Endothelial cell of umbilical vein (primary cell): ENCODE results near the gene KDM7A.

Experiments
- CTCF ChIP-seq, 2 donors: IDR thresholded peaks; 1 replicate in 1 of 2; 2 replicates in 1 of 2; pipeline ENCODE4 v1.5.1; 2011; ENCODE audit warnings: low read length in 2 of 2, mild to moderate bottlenecking in 2 of 2, moderate library complexity in 2 of 2, control low read depth in 1 of 2, inconsistent platforms in 1 of 2, low read depth in 1 of 2; ENCODE audit not compliant: insufficient read depth in 1 of 2; ENCODE audit errors: extremely low read depth in 1 of 2
- EZH2 ChIP-seq: IDR thresholded peaks from 2 replicates; pipeline ENCODE4 v1.6.1; 2012; ENCODE audit warnings: borderline replicate concordance, low read depth, mild to moderate bottlenecking, moderate library complexity, low read length, inconsistent platforms; ENCODE audit not compliant: severe bottlenecking
- FOS ChIP-seq: IDR thresholded peaks from 2 replicates; pipeline ENCODE4 v1.6.1; 2011; ENCODE audit warnings: mild to moderate bottlenecking, low read length, moderate library complexity, borderline replicate concordance; ENCODE audit not compliant: insufficient read depth
- GATA2 ChIP-seq: IDR thresholded peaks from 2 replicates; pipeline ENCODE4 v1.7.0; 2011; ENCODE audit warnings: low read depth, mild to moderate bottlenecking, moderate library complexity, mixed read lengths, low read length; ENCODE audit not compliant: insufficient read length, insufficient read depth
- JUN ChIP-seq: IDR thresholded peaks from 2 replicates; pipeline ENCODE4 v1.6.1; 2011; ENCODE audit warnings: borderline replicate concordance, low read depth; ENCODE audit not compliant: insufficient read length, insufficient read depth
- MAX ChIP-seq: IDR thresholded peaks from 2 replicates; pipeline ENCODE4 v1.6.1; 2011; ENCODE audit not compliant: insufficient read depth, insufficient read length
- MYC ChIP-seq: IDR thresholded peaks from one replicate; pipeline ENCODE4 v1.6.1; 2011; ENCODE audit warnings: mild to moderate bottlenecking, low read depth, low read length
- POLR2A ChIP-seq: IDR thresholded peaks from 2 replicates; pipeline ENCODE4 v1.6.1; 2012; ENCODE audit warnings: low read depth, mild to moderate bottlenecking, control low read depth, low read length
- POLR2AphosphoS5 ChIP-seq: IDR thresholded peaks from 2 replicates; pipeline ENCODE4 v1.6.1; 2012; ENCODE audit warnings: low read depth, mild to moderate bottlenecking, control low read depth, low read length, moderate library complexity; ENCODE audit not compliant: insufficient read depth

- TF ChIP-seq POLR2A = no peak
- no peak for TF ChIP-seq CTCF (IDR thresholded peaks at IDR 0.05; ENCODE audit: extremely low read depth in 1 of 2, insufficient read depth in 1 of 2, low read depth in 1 of 2, low read length in 2 of 2)
- TF ChIP-seq POLR2AphosphoS5 = no peak
- TF ChIP-seq EZH2 = no peak
- no peak for TF ChIP-seq GATA2
- TF ChIP-seq JUN = no peak
- no peak for TF ChIP-seq FOS
- peak; percentile 11 for TF ChIP-seq MAX
- TF ChIP-seq MYC = no peak
These were observed at the start of gene KDM7A for GRCh38 chr7:140176811-140177702.
